Lung microvascular endothelial cell (primary cell): ENCODE results near the gene PRELP. TPM values are rescaled to one million over a fixed set of nuclear protein-coding genes. Genes with fewer than 3 reads are reported as not detected.
A peak's percentile ranks its signal among the peaks of the same experiment; 100 is the strongest.
"Not testable (repeated sequence)": the region's sequence is repeated elsewhere in the genome, so short reads cannot be mapped to it uniquely, and the experiment has no call there.

Source experiments
- DNase-seq, 2 donors: peaks; one replicate each; pipeline versions ENCODE4 v3.0.0 to v3.0.0-alpha.2; 2010; ENCODE audit warnings: low read depth in 2 of 2
- total RNA-seq: library from RNA; depleted of rRNA; stranded (reverse); fragments of >200 nt; gene quantifications from 2 replicates; pipeline ENCODE4 v1.2.1, GENCODE V29; 2014

PRELP gene
- total RNA-seq = not detected in 2 replicates

DNA sequence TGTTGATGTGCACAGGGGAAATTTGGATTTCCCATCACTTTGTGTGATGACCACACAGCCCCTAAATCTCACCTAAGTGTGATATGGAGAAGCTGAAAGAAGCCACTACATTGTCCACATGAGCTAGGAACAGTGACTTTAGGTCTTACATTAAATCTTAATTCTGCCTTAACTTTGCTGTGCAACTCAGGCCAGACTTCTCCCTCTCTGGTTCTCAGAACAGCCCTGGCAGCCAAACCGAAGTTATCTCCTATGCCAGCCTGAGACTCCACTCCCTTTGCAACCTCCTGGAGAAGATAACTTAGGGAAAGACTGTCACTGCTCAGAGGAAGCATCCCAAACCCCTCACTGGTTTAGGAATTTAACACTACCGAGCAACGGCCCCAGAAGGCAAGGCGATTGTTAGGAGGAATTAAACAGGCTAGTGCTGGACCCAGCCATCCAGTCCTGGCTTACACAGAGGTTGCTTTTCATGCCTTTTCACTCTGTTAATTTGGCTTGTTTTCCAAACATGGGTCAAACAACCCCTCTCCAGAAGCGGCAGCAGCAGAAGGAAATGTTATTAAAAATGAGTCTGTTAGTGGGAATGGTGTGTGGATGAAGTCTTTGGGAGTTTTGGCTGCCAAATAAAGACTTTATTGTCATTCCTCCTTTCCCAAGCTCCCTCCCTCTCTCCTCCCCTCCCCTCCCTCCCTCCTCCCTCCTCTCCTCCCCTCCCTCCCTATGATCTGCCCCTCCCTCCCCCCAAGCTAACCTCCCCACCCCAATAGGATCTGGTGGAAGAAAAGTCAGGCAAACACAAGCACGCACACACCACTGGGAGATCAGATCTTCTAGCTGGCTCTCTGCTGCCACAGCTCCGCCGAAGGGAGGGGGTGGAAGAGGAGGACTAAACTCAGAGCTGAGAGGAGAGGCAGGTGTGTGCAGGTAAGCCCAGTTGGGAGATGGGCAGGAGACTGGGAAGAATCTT is at the start of gene PRELP:
Gene PRELP (plus strand): TSS at position 795 of the 970 bp plus-strand sequence. CDS start 7,379 bp downstream, outside the sequence.
- DNase-seq = no peak

DNA sequence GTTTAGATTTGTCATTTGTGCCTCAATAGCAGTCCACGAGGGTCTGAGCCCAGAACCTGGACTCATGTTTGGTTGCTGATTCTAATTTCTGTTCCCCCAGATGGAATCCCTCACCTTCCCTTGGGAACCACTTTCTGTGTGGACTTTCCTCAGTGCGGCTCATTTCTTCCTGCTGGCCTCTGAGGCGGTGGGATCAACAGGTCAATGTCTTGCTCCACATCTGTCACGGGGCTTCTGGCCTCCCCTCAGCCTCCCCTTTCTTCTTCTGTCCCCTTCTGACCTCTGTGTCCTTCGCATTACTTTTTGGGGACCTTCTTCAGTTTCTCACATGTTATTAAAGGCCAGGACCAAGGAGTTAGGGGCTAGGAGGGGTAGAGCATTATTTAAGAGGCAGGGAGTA is 49.2 kb upstream of the PRELP start:
- DNase-seq = no peak

DNA sequence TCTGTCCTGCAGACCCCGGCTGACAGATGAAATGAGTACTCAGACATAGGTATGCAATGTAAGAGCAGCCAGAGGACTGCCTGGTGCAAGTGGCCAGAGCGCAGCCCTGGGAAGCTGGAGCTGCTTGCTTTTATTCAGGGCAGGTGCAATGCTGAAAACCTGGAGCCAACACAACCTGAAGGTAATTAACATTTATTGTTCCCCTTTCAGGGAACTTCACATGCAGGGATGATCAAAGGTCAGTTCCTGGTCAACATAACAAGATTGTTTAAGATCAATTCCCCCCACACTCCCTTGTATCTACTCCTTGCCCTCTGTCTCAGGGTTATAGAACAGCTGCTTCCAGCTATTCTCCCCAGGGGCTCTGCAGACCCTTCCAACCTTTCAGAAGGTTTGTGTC is 48.7 kb upstream of the PRELP start:
- DNase-seq = no peak

DNA sequence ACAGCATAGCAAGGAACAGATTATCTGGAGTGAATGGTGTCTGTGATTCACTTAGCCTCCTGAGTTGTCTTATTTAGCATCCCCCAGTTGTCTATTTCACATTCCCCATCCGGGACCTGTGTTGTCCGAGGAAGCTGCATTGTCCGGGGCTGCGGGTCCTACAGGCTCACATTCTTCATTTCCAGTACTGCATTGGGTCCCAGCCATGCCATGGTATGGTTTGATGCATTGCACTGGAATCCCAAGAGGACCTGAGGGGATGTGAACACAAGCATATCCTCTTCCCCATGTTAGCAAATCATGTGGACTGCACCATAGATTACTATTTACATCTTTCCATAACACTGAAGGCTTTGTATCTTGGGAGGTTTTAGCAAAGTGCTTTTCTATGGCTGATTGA is 48.2 kb upstream of the PRELP start:
- no peak for DNase-seq

DNA sequence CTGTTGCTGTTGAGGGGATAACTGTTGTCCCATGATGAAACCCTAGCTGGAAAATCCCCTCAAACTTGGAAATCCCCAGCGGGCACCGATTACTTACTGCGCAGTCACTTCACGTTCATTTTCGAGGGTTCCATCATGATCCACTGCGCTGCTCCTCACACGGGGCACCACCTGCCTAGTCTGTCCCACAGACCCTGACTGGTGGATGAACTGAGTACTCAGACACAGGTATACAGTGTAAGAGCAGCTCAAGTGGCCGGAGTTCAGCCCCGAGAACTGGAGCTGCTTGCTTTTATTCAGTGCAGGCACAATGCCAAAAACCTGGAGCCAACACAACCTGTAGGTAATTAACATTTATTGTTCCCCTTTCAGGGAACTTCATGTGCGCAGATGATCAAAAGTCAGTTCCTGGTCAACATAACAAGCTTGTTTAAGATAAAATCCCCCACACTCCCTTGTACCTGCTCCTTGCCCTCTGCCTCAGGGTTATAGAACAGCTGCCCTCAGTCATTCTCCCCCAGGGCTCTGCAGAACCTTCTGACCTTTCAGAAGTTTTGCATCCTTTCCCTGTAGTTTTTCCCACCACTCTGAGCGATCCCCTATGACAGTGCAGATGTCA is 46.5 kb upstream of the PRELP start:
- peak in 1 of 2 donors; percentile 71 for DNase-seq

DNA sequence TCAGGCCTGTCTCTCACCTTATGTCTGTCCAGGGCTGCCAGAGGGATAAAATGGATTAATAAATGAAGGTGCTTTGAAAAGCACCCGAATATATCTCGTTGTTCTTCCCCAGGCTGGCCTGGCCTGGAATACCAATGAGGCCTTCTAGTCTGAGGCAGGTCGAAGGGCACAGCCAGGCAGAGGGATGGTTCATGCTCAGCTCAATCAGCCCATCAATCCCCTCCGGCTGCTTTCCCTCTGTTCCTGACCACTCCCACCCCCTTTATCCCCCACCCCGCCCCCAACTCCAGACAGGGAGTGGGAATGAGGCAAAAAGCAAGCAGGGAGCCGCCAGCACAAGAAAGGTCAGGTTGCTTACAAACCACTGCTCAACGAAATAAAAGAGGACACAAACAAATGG is 40.0 kb upstream of the PRELP start:
- DNase-seq = no peak

DNA sequence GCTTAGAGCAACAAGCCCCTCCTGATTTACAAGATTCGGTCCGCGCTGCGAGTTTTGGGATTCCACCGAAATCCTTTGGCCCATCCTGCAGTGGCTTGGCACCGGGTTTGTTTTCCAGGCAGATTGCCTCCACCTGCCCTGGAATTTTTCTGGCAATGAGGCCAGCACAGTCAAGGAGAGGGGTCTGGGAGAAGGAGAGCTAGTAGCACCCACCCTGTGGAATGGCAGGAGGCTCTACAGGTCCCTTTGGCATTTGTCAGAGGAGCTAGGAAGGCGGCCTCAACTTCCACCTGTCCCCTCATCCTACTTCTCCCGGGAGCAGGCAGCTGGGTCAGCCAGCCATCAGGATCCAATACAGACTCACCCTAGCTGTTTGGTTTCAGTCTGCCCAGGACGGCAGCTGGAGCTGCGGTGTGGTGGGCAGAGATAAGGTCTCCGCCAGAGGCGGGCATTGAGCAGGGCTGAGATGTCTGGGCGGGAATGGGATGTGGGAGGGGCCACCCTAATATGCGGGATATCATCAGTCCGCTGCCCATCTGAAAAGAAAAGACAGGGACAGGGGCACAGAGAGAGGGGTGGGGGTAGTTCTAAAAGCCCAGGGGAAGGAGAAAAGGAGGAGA is 37.8 kb upstream of the PRELP start:
- DNase-seq = no peak

DNA sequence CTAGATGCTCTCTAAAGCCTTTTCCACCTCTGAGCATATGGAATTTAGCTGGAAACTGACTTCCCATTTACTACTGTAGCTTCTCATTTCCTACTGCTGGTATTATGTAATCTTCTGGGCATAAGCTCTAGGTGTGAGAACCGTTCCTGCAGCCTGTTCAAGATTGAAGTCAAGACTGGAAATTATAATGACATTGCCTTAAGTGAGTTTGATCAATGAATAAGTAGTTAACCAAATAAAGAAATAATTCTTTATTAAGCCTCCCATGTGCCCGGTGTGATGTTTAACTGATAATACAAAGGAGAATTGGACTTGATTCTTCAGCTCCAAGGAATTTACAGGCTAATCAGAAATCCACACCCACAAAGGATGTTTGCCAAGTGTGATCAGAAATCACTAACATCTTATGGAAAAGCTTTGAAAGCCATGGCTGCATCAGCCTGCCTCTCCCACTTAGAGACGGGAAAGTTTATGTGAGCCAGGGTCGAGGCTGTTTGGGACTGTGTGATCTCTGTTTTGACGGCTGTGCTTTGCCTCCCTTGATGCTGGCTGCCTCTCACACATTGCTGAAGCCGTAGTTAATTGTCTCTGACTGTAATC is 36.4 kb upstream of the PRELP start:
- no peak for DNase-seq

DNA sequence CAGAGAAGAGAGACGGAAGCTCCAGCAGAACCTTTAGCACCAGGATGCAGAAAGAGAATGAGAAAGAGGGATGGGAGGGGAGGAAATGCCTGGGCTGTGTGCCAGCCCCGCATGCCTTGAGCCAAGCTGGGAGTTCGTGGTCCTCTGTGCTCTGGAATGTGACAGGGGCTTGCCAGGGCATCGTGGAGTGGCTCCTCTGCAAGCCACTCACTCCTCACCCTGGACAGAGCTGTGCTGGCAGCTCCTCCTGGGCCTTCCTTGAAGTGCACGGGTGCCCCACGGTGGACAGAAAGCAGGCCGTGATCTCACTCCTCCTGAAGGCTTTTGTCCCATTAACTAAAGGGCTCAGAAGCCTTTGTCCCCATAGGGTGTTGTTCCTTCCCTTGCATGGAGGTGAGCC is 34.8 kb upstream of the PRELP start:
- peak; percentile 71 to 84 for DNase-seq

DNA sequence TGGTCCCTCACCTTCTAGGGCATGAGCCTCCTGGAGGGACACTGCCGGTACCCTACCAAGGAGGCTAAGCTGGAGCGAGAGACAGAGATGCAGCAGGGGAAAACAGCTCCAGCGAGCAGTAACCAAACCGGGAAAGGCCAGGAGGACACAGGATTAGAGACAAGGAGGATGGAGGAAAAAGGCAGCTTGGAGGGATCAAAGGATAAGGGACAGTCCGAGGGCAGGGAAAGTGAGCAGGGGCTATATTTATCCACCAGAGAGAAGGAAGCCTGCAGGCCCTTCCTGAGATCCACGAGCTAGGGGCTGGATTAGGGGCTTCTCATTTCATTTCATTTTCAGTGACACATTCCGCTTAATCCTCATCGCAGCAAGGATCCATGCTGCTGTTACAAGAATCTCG is 33.8 kb upstream of the PRELP start:
- DNase-seq = no peak

DNA sequence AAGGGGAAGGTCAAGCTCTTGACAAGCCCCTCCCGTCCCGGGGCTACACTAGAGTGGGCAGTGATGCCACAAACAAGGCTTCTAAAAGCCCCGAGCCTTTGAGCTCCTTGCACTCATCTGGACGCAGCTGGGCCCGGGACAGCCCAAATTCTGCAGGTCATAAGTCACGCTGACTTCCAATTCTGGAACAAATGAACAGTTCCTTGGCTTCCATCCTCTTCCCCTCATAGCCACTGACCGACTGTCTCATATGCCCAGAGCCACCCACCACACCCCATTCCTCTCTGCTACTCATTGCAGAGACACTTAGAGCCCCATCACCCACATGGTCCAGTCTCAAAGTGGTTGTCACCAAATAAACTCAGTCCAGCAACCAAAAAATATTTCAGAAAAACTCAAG is 32.8 kb upstream of the PRELP start:
- DNase-seq = no peak

DNA sequence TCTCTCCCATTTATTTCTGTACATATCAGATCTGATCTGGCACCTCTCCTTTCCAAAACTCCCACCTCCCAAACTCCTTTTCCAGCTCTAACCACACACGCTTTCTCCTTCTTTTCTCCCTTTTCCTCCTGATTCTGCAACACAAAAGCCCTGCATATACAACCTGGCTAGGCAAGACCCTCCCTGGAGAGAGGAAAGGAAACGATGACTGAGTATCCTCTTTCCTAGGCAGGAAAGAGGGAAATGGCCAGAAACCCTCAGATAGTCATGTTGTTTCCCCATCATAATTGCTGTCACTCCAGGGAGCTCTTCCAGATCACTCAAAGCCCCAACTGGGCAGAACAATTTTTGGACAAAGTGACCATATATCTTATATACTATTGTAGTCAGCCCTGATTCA is 32.3 kb upstream of the PRELP start:
- peak in 1 of 2 donors; percentile 63 for DNase-seq

DNA sequence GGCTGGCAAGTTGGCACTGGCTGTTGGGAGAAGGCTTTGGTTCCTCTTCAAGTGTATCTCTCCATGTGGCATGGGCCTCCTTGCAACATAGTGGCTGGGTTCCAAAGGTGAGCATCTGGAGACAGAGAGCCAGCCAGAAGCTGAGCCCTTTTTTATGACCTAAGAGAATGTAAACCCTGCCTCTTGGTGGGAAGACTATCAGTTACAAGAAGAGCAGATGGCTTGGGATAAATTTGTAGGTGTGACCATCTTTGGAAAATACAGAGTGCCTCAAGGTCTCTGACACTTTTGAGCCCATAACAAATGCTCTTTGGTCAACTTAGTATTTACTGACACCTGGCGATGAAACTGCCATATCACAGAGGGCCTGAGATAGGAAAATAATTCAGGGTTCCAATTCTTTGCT is 31.4 kb upstream of the PRELP start:
- DNase-seq = no peak

DNA sequence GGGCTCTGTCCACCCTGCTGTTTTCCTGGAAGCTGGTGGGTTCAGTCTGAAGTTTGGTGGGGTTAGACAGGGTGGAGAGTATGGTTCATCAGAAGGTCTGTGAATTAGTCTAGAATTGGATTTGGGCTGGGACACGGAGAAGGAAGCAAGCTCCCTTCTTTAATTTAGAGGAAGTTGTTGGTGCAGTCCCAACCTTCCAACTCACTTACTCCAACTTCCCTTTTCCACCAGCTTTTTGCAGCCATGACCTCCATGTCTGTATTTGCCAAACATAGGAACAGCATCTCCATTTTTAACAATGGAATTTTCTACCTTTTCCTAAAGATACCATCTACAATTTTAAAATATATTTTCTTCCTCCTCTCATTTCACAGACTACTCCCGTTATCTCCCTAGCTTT is 28.5 kb upstream of the PRELP start:
- no peak for DNase-seq

DNA sequence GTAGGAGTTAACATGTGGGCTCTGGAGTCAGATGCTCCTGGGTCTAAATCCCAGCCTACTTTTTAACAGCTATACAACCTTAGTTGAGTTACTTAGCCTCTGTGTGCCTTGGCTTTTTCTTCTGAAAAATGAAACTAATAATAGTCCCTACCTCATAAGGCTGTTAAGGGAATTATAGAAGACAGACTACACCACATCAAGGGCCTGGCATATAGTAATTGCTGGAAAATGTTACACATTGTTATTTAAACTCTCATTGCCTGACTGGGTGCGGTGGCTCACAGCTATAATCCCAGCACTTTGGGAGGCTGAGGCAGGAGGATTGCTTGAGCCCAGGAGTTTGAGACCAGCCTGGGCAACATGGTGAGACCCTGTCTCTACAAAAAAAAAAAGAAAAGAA is 28.0 kb upstream of the PRELP start:
- not testable (repeated sequence) for DNase-seq

DNA sequence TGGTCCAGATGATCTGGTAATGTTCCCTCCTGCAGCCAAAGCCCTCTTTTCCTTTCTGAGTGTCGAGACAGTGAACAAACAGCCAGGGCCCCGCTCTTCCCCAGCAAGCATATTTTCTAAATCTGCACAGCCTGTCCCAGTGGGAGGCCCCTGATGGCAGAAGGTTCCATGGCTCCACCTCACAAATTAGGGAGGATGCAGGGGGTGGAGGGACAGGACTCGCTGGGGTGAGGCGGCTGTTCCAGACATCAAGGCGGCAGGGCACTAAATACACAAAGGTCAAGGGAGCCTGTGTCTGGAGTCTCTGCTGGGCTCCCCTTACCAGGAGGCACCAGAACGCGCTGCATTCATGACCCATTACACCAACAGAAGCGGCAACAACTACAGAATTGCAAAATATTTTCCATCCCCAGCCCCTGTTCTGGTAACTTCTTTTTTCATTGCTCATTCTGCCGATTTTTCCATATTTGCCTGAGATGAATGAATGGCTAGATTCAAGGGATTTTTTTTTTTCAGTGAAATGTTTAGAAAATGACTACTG is 27.0 kb upstream of the PRELP start:
- DNase-seq = peak in 1 of 2 donors; percentile 47

DNA sequence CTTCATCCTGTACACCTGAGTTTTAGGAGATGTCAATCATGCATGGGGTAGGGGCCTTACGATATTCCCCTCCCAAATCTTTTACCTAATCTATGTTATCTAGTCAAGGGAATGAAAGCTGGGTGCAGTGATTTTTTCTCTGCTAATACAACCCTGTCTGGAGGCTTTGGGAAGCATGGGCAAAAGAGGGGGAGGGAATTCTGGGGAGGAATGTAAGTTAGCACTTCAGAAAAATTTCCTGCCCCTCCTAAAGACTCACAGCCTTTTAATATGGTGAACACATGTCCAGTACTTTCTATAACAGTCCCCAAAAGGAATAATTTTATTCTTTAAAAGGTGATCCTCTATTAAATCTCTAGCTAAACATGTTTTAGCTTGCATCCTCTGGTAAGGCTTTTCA is 25.6 kb upstream of the PRELP start:
- no peak for DNase-seq

DNA sequence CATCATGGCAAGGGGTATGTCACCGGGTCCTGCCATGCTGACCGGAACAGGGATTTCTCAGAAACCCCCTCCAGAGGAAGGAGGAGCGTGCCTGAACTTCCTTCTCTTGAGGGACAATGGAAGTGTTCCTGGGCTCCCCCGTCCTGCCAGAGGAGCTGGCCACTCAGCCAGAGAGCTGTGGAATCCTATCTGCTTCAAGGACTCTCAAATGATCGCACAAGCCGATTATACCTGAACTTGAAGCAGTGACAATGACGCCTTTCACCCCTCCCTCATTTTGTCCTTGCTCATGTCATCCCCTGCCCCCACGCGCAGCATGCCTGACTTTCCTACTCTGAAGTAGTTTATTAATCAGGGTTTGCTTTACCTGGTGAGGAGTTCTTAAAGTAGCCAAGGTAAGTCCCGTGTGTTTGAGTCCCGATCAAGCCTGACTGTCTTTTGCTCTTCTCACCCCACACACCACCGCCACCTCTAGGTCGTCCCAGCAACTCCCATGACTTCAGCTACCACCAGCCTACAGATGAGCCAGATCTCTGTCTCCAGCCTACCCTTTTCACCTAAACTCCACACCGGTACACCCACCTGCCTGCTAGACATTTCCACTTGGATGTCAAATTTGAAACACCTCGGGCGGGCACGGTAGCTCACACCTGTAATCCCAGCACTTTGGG is 25.0 kb upstream of the PRELP start:
- no peak for DNase-seq

DNA sequence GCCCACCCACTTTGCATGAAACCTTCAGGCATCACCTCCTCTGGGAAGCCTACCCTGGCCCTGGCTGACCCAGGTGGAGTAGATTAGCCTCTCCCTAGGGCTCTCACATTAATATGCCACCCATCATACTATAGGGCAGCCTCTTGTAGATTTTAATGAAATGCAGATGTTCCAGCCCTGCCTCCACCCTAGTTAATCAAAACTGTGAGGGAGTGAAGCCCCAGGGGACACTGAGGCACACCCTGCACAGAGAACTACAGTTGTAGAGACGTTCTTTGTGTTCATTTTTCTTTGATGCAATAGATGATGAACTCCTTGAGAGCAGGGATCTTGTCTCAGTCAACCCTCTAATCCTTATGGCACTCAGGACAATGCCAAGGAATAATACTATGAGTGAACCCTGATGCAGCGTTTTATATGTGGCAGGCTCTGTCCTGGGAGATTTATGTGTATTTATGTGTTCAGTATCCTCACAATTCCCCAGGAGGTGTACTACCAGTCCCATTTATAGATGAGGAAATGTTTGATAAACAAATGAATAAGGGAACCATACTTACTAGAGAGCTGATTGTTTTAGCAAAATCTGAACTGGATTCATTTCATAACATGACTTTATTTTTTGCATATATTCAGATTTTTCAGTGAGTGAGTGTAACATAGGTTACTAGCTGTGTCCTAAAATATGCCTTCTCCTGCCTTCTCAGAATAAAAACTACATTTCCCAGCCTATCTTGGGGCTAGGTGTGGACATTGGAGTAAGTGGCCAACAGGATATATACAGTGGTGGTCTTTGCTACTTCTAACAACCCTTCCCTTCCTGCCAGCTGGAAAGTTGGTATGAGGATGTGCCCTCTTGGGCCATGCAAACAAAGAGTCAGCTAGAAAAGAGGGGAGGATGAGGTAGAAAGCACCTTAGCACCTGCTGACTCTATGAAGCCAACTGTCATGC is 23.5 kb upstream of the PRELP start:
- no peak for DNase-seq

DNA sequence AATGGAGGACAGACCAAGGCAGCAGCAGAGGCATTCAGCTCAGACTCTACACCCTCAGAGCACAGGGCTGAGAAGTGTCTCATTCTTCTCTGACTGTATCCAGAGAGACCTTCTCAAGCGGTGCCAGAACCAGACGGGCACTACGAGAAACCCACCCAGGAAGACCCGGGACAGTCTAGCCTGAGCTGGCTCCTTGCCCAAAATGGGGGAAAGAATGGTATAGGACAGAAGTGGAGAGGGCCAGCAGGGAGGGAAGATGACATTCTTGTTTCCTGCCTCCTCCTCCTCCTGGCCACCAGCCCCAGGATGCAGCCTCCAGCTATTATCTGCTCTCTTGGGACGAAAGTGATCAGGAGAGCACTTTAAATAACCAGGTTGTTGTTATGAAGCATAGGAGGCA is 22.6 kb upstream of the PRELP start:
- no peak for DNase-seq
